Peyer's patch (tissue), 4 donors: ENCODE results near the gene AGPAT2.
"Not testable (repeated sequence)": the region's sequence is repeated elsewhere in the genome, so short reads cannot be mapped to it uniquely, and the experiment has no call there.

Experiments used
- CTCF ChIP-seq, 6 experiments: fragments of 450-650 bp in 4 of 6; fragments of 200-600 bp in 2 of 6; sonication (generic) in 1 of 6; IDR thresholded peaks; one replicate each; pipeline ENCODE4 v1.5.1; 2017 to 2019; ENCODE audit warnings: antibody characterized with exemption in 6 of 6, mild to moderate bottlenecking in 3 of 6, moderate library complexity in 1 of 6
- POLR2A ChIP-seq, 2 donors: fragments of 450-650 bp; IDR thresholded peaks; one replicate each; pipeline ENCODE4 v1.5.1; 2017; ENCODE audit warnings: antibody characterized with exemption in 2 of 2, mild to moderate bottlenecking in 2 of 2, moderate library complexity in 2 of 2

GRCh38 chr9:136632072-136632471 is 55.2 kb downstream of the AGPAT2 start:
- TF ChIP-seq CTCF, POLR2A (IDR thresholded peaks at IDR 0.05): not testable (repeated sequence)
